Breast epithelium (tissue), 4 donors: ENCODE results near the gene ATF1. TPM values are rescaled to one million over a fixed set of nuclear protein-coding genes. Genes with fewer than 3 reads are reported as not detected.
"Not testable (repeated sequence)": the region's sequence is repeated elsewhere in the genome, so short reads cannot be mapped to it uniquely, and the experiment has no call there.

ENCODE experiments used
- DNase-seq, 2 donors: peaks; one replicate each; pipeline ENCODE4 v3.0.0-alpha.2; 2019; ENCODE audit warnings: low spot score in 2 of 2
- H3K27ac ChIP-seq, 2 donors: fragments of 200-600 bp; sonication (generic) in 1 of 2; one replicate each; pipeline ENCODE4 v1.5.1; 2016 to 2019; ENCODE audit warnings: mild to moderate bottlenecking in 1 of 2
- H3K27me3 ChIP-seq, 2 donors: fragments of 200-600 bp; sonication (generic) in 1 of 2; one replicate each; pipeline versions ENCODE4 v1.5.1 to v1.6.0; 2017 to 2019; ENCODE audit warnings: control low read depth in 1 of 2, mild to moderate bottlenecking in 1 of 2
- H3K36me3 ChIP-seq: fragments of 200-600 bp; one replicate; pipeline ENCODE4 v1.5.1; 2019
- H3K4me1 ChIP-seq, 2 donors: fragments of 200-600 bp; sonication (generic); one replicate each; pipeline ENCODE4 v1.5.1; 2016 to 2019; ENCODE audit warnings: control low read depth in 1 of 2
- H3K4me3 ChIP-seq, 3 donors: fragments of 200-600 bp; sonication (generic); 1 replicate in 2 of 3; 2 replicates in 1 of 3; pipeline ENCODE4 v1.5.1; 2016 to 2019; ENCODE audit warnings: mild to moderate bottlenecking in 3 of 3, moderate library complexity in 2 of 3
- H3K9me3 ChIP-seq, 2 donors: fragments of 200-600 bp; sonication (generic) in 1 of 2; one replicate each; pipeline ENCODE4 v1.5.1; 2016 to 2019; ENCODE audit warnings: control low read depth in 1 of 2
- CTCF ChIP-seq, 3 donors: fragments of 450-650 bp; IDR thresholded peaks; one replicate each; pipeline ENCODE4 v1.5.1; 2016 to 2017; ENCODE audit warnings: antibody characterized with exemption in 3 of 3, mild to moderate bottlenecking in 3 of 3, moderate library complexity in 3 of 3
- POLR2A ChIP-seq: fragments of 450-650 bp; IDR thresholded peaks from one replicate; pipeline ENCODE4 v1.6.1; 2016; ENCODE audit warnings: antibody characterized with exemption, mild to moderate bottlenecking, moderate library complexity
- POLR2AphosphoS5 ChIP-seq, 3 donors: sonication (generic); formaldehyde crosslinking; IDR thresholded peaks; one replicate each; pipeline ENCODE4 v1.6.1; 2017; ENCODE audit warnings: antibody characterized with exemption in 3 of 3
- intact Hi-C: fragments of 100-400 bp; cut with DNase I; formaldehyde crosslinking; loops from one replicate; pipeline ENCODE4 v1.15.1; 2023; ENCODE audit warnings: low total_unique reads
- total RNA-seq, 3 donors: library from RNA; depleted of rRNA; stranded (reverse); fragments of >200 nt; gene quantifications; one replicate each; pipeline ENCODE4 v1.1.0, GENCODE V29; 2016

ATF1 gene
- total RNA-seq, 3 donors from 2014 or later = 22.2 to 32.2 (median 27.2) TPM

GRCh38 chr12:50859621-50860310 lies 95.9 kb downstream of the ATF1 start:
- TF ChIP-seq POLR2AphosphoS5 (IDR thresholded peaks at IDR 0.05) = no peak
- no peak for TF ChIP-seq POLR2A
- no peak for TF ChIP-seq CTCF (IDR thresholded peaks at IDR 0.05)
- no peaks in the 10 kb centered on the region for H3K4me1 ChIP-seq
- no peak overlapping the region for H3K27ac ChIP-seq
- intact Hi-C loops = no loop called here
- no peaks in the 10 kb centered on the region for H3K27me3 ChIP-seq
- no peaks in the 10 kb centered on the region for H3K9me3 ChIP-seq
- H3K4me3 ChIP-seq = no peak overlapping the region
- DNase-seq = no peak
- H3K36me3 ChIP-seq = no peaks in the 10 kb centered on the region

GRCh38 chr12:50862316-50862715 lies 98.4 kb downstream of the ATF1 start:
- no peaks in the 10 kb centered on the region for H3K4me1 ChIP-seq
- intact Hi-C loops = no loop called here
- H3K36me3 ChIP-seq = no peaks in the 10 kb centered on the region
- no peak for DNase-seq
- H3K4me3 ChIP-seq = no peak overlapping the region
- no peaks in the 10 kb centered on the region for H3K9me3 ChIP-seq
- TF ChIP-seq CTCF (IDR thresholded peaks at IDR 0.05) (no peak), POLR2AphosphoS5 (IDR thresholded peaks at IDR 0.05) (no peak), POLR2A (no peak)
- H3K27ac ChIP-seq = no peak overlapping the region
- no peaks in the 10 kb centered on the region for H3K27me3 ChIP-seq

DNA sequence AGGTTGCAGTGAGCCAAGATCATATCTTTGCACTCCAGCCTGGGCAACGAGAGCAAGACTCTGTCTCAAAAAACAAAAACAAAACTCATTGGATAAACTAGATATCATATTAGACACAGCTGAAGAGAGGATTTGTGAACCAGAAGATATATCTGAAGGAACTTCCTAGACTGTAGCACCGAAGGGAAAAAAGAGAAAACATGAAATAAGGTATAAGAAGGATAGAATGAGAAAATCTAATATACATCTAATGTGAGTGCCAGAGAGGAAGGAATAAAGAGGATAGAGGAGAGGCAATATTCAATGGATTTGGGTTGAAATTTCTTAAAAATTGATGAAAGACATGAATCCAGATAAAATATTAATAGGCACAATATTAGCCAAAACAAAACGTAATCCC lies 101.4 kb downstream of the ATF1 start:
- no peak for DNase-seq
- intact Hi-C loops = no loop called here
- TF ChIP-seq POLR2A = no peak
- TF ChIP-seq POLR2AphosphoS5 (IDR thresholded peaks at IDR 0.05) = no peak
- TF ChIP-seq CTCF (IDR thresholded peaks at IDR 0.05) = no peak
- H3K36me3 ChIP-seq = no peaks in the 10 kb centered on the region
- no peak overlapping the region for H3K4me3 ChIP-seq
- no peak overlapping the region for H3K27ac ChIP-seq
- peaks cover 0 to 4% of the 10 kb centered on the region in 2 donors for H3K9me3 ChIP-seq
- no peaks in the 10 kb centered on the region for H3K4me1 ChIP-seq
- no peaks in the 10 kb centered on the region for H3K27me3 ChIP-seq

DNA sequence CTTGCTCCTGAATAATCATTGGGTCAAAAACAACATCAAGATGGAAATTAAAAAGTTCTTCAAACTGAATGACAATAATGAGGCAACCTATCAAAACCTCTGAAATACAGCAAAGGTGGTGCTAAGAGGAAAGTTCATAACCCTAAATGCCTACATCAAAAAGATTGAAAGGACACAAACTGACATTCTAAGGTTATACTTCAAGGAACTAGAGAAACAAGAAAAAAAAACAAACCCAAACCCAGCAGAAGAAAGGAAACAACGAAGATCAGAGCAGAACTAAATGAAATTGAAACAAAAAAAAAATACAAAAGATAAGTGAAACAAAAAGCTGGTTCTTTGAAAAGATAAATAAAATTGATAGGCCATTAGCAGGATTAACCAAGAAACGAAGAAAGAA lies 105.0 kb downstream of the ATF1 start:
- H3K4me1 ChIP-seq, H3K9me3 ChIP-seq, intact Hi-C loops: not testable (repeated sequence)

More for the DNA sequence above, 105.0 kb downstream of the ATF1 start:
- not testable (repeated sequence) for H3K27ac ChIP-seq, H3K27me3 ChIP-seq, H3K36me3 ChIP-seq, H3K4me3 ChIP-seq, DNase-seq

Other genes with a start within 250 kb of the ATF1 start
- gene TMPRSS12, start 78.8 kb downstream of the ATF1 start, total RNA-seq = not detected
- gene HIGD1C, start 188.4 kb downstream of the ATF1 start, total RNA-seq = not detected